GM19025 (cell line): ENCODE results near the gene MAGIX.
"Not testable (repeated sequence)": the region's sequence is repeated elsewhere in the genome, so short reads cannot be mapped to it uniquely, and the experiment has no call there.

Experiments used
- ATAC-seq: cut with Tn5 transposase; IDR thresholded peaks from one replicate; pipeline ENCODE4 v1.9.1; 2021; ENCODE audit warnings: mild to moderate bottlenecking, low read depth, moderate library complexity; ENCODE audit not compliant: unreplicated experiment

Gene MAGIX

DNA sequence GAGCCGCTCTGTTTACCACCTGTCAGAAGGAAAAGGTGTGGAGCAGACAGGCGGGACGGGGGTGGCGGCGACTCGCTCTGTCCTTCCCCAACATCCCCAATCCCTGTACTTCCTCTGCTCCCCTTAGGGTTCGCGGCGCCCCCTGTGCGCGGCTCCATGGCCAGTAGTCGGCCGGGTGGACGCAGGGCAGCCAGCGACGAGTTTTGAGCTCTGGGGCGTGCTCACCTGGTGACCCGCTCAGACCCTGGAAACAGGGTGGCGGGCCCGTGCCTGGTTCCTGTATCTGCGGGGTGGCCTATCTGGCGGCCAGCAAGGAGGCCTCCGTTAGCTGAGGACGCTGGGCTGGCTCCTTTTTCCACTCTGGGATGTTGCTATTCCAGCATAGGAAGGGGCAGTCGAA, 5.4 kb upstream of the MAGIX start:
- ATAC-seq: no peak

DNA sequence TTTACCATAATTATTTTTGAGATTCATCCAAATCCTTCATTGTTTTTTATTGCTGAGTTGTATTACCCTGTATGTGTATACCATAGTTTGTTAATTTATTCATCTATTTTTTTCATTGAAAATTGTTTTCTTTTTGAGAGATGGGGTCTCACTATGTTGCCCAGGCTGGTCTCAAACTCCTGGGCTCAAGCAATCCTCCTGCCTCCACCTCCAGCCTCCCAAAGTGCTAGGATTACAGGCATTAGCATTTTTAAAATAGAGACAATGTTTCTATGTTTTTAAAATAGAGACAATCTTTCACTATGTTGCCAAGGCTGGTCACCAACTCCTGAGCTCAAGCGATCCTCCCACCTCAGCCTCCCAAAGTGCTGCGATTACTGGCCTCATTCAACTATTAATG, 1.6 kb upstream of the MAGIX start:
- ATAC-seq: no peak

DNA sequence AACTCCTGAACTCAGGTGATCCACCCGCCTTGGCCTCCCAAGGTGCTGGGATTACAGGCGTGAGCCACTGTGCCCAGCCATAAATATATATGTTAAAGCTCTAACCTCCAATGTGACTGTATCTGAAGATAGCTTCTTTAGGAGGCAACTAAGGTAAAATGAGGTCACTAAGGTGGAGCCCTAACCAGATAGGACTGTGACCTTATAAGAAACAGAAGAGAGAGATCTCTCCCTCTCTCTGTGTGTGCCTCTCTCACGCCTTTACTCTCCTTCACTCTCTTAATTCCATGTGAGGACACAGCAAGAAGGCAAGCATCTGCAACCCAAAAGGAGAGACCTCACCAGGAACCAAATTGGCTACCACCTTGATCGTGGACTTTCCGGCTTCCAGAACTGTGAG, 926 bp upstream of the MAGIX start:
- no peak for ATAC-seq

DNA sequence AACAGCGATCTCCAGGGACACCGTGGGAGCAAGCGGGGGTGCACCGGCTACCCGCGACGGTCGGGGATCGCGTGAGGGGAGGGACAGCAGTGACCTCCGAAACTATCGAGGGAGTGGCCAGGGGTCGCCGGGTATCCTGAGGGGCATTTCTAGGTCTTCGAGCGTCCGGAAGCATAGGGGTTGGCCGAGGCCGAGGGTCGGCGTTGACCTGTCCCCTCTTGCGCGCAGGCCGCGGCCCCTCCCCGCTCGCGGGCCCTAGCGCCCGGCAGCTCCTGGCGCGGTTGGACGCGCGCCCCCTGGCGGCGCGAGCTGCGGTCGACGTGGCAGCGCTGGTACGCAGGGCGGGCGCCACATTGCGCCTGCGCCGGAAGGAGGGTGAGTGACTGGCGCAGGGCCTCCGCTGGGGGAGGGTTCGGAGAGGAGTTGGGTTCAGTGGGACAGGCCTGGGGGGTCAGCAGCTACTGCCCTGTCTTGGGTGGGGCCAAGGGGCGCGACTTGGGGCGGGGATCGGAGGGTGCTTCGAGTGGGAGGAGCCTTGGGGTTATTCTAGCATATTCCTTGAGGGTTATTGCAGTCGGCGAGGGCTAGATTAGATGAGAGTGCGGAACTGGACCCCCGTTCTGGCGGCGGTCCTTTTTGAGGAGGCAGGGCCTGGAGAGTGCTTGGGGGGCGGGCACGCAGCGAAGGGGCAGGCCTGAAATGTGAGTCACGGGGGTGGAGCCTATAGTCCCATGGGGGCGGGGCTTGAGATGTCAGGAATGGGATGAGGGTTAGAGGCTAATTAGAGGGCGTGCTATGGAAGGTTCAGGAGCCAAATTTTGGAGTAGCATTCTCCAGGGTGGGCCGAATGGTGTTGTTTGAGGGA, 1.2 kb downstream of the MAGIX start:
- ATAC-seq: peak; percentile 43

DNA sequence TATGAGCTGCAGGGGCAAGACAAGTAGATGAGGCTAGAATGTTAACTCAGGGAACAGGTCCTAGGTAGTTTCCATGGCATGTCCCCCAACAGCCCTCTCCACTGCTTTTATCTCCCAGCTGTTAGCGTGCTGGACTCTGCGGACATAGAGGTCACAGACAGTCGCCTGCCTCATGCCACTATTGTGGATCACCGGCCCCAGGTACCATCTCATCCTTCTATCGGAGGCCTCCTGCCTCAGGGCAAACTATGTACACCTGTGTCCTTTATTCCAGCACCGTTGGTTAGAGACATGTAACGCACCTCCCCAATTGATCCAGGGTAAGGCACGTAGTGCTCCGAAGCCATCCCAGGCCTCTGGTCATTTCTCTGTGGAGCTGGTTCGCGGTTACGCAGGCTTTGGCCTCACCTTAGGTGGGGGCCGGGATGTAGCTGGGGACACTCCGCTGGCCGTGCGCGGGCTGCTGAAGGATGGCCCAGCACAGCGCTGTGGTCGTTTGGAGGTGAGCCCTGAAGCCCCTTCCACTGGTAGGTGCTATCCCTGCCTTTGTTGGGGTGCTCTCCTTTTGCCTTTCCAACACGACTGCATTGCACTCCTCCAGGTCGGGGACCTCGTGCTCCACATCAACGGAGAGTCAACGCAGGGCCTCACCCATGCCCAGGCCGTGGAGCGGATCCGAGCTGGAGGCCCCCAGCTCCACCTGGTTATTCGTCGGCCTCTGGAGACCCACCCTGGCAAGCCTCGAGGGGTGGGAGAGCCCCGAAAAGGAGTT, 2.2 kb downstream of the MAGIX start:
- ATAC-seq: no peak

DNA sequence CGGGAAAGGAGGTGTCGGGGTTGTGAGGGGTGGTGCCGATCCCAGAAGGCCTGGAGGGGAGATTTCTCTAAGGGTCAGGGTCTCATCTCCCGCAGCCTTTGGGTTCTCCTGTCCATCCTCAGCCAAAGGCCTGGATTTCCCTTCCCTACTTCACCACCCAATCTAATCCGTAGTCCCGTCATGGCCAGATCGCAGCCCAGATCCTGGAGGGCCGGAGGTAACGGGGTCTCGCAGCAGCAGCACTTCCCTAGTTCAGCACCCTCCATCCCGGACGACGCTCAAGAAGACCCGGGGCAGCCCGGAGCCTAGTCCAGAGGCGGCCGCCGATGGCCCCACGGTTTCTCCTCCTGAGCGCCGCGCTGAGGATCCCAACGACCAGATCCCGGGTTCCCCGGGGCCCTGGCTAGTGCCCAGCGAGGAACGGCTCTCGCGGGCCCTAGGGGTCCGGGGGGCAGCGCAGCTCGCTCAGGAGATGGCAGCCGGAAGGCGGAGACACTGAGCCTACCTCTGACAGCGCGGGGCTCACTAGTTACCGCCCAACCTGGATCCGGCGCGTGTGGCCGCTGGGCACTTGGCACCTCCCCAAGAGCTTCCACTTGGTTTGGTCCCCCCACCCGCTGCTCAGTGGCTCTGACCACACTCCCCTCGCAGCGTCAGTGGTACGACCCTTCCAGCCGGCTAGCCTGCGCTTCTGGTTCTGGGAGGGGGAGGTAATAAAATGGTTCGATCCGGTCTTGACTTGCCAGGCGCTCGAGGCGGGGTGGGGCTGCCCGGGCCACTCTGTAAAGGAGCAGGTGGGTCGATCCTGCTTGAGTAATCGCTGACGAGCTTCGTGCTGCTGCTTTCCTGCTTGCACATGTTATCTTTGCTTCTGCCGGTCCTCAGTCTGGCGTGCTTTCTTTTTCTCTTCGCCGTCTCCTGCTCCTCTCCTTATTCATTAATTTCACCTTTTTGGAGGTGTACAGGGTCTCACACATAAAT, 3.6 kb downstream of the MAGIX start:
- peak; percentile 20 for ATAC-seq

DNA sequence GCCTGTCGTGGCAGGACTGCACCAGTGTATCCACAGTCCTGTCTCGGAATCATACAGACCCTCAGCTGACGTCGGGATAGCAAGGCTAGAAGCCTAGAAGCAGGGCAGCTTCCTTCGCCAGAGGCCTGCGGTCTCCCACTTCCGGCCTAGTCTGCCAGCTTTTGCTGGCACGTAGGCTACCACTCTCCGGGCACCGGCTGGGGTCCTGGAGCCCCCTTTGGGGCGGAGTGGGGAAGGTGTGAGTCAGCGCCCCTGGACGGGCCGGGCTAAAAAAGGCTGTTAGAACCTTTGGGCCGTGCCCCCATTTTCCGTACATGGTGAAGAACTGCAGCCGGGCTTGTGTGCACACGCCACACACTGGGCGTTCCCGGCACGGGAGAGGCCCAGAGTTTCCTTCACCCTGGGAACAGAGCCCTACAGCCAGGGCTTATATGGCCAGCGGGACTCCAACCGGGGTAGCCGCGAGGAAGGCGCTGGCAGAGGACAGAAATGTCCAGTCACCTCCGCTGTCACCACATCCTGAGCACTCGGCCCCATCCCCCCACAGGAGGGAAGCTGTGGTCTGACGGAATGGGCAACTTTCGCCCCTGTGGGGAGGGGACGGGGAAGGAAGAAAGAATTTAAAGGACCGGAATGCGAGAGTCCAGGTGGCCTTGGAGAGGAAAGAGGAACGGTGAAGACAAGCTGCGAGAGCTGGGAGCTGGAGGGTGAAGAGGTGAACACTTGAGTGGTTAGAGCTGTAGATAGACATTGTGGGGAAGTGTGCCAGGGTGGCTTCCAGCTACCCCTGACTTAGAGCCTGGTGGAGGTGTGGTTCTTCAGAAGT, 4.6 kb downstream of the MAGIX start:
- peak; percentile 28 for ATAC-seq

DNA sequence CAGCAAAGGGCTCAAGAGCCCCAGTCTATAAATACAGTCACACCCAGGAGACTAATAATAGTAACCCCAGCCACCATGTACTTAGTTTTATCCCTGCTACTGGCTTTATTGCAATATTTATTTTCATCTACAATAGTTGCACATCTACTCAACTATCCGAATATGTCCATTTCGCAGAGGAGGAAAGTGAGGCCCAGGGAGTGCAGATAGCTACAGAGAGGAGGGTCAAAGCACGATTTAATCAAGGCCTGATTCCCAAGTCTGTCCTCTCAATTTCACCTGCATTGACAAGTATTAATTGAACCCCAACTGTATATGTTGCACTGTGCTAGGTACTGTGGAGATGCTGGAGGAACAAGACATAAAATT, 5.2 kb downstream of the MAGIX start:
- ATAC-seq: no peak

DNA sequence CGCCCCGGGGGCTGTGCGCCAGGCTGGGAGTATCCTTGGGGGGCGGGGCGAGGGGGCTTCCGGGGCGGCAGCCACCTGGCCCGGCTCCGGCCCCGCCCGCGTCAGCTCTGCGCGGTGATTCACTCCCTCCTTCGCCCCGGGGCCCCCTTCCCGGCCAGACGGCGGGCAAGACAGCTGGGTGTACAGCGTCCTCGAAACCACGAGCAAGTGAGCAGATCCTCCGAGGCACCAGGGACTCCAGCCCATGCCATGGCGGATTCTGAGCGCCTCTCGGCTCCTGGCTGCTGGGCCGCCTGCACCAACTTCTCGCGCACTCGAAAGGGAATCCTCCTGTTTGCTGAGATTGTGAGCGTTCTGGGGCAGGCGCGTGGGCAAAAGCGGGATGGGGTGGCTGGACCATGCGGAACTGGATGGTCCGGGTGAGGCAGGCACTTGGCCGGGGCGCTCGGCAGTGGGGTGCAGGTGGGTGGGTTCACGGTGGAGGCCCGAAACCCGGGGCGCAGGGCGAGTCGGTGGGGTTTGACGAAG, 9.3 kb downstream of the MAGIX start, which contains the start of gene PLP2:
TSS of gene PLP2 (plus strand) at position 147 of the 528 bp plus-strand sequence. CDS start at position 250, 103 bp downstream.
- ATAC-seq: peak; percentile 34

DNA sequence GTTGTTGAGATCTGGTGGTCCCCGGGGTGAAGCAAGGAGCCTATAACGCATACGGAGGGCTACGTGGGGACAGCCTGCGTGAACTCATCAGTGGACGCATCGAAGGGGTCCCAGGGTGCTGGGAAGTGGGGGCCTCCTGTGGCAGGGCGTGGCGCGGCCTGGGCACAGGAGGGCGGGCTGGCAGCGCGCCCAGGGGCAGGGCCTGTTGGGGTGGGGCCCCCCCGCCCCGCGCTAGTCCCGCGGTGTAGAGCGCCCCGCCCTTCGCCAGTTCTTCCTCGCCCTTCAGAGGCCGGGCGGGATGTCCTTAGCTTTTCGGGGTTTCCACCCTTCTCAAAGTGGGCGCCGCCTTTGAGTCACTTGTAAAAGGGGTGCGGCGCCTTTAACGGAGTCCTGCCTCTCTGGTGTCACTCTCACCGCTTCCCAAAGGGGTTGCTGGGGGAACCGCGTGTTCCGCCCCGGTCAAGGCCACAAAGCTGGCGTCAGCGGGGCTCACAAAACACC, 9.8 kb downstream of the MAGIX start:
- peak; percentile 71 for ATAC-seq

DNA sequence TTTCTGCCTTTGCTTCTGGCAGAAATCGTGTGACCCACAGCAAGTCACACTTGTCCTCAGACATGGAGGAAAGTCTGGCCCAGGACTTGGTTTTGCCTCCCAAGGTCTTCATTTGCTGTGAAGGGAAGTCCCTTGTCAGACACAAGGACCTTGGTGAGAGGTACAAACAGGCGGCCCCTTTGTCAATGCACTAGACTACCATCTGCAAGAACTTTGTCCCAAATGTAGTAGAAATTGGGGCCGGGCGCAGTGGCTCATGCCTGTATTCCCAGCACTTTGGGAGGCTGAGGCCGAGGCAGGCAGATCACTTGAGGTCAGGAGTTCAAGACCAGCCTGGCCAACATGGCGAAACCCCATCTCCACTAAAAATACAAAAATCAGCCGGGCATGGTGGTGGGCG, 11.0 kb downstream of the MAGIX start:
- not testable (repeated sequence) for ATAC-seq

DNA sequence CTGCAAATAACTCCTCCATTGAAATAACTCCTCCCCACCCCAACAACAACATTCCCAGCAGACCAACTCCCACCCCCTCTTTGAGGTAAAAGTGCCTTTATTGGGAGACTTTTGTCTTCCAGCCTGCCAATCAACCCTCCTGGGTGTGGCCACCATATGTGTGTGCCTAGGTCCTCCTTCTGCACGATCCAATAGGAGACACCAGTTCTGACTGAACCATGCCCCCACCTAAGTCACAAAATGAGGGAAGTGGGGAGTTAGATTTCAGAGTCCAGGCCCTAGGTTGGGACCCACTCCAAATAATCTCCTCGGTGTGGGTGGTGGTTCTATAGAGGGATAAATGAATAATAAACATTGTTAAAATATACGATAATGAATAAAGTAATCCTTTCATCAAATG, 12.2 kb downstream of the MAGIX start:
- no peak for ATAC-seq

DNA sequence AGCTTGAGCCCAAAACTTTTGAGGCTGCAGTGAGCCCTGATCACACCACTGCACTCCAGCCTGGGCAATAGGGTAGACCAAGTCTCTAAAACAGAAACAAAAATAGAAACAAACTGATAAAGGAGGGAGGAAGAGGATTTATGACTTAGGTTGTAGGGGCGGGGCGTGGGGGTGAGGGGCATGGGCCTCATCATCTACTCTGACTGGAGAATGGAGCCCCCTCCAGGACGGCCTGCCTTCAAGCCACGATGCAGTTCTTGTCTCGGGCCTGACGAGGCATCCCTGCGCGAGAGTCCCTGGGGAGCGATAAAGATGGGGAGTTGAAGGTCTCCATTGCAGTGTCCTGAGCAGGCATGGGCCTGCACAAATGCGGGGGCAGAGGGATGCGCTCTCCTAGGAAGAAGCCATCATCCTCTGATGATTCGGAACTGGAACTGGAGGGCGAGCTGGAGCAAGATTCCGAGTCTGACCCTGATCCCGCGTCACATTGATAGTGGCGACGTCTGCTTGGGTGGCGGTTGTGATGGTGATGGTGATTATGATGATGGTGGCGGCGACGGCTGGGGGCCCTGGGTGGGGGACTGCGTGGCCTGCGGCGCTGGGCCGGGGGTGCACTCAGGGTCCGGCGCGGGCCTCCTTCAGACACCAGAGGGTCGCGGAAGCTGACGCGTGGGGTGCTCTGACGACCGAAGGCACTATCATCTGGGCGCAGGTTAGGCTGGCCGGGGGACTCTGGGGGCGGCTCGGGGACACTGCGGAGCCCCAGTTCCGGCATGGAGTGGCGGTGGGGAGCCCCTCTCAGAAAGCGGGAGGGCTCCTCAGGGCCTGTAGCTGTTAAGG, 13.1 kb downstream of the MAGIX start:
- no peak for ATAC-seq

DNA sequence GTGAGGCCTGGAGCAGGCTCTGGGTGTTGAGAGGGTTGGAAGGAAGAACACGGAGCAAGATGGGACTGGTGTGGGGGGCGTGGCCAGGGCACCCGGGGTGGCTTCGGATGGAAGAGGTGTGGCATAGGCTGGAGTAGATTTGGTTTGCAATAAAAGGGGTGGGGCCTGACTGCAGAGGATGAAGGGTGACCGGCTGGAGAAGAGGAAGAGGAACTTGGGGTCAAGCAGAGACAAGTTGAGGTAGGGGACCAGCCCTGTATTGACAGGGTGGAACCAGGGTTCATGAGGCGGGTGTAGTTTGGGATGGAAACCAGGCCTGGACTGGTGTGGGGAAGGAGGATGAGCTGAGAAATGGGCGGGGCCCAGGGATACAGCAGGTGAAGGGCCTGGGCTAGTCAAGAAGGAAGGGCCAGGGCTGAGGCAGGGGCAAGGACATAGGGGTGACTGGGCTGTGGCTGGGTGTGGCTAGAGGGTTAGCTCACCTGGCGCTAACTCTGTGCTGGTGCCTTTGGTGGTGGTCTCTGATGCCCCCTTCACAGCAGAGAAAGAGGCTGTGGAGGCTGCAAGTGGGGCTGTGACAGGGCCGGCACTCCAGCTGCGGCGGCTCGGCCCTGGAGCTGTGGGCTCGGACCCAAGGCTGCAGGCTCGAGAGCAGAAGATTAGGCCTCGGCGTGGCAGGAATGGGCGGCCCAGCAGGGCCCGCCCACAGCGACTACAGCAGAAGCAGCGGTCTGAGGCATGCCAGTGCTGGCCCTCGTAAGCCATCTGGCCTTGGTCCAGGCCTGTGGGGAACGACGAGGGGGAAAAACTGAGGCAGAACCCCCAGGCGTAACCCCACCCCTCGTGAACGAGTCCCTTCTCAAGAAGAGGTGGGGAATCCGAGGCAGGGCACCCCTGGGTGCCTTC, 14.1 kb downstream of the MAGIX start:
- no peak for ATAC-seq

DNA sequence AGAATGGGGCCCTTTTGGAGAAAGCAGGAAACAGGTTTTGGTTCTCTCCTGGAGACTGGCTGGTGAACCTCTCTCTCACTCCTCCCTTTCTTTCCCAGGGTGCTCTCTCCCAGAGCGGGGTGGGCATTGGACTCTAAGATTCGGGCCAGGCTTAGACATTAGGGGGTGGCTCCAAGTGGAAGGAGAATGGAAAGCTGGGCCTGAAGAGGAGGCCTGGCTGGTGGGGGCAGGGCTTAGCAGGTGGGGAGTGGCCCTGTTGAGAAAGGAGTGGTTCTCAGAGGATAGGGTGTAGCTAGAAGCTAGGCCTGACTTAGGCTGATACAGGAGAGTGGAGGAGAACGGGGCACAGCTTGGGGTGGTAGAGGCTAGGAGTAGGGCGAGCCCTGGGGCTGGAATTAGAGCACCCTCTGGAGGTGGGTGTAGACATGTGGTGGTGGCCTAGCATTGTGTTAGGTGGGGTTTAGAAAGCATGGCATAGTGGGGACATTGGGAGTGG, 14.8 kb downstream of the MAGIX start:
- ATAC-seq: no peak

DNA sequence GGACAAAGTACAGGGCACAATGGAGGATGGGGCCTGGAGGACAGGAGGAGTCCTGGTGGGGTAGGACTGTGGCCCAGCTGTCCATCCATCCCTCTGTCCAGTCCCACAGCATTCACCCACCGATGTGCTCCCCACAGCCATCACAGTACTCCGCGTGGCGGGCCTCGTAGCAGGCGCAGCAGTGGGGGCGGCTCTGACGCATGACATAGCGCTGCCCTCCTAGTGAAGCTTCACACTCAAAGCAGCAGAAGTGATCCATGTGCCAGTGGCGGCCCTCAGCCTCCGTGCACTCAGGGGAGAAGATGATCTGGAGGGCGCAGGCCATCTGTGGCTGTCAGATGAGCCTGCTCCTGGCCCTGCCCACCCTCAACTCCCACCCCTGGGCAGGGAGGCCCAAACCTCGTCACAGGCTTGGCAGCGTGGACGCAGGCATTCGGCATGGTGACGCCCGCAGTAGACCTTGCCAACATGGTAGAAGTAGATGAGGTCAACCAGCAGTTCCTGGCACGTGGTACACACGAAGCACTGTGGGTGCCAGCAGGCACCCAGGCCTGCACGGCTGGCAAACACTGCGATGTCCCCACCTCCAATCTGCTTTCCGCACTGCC, 15.4 kb downstream of the MAGIX start:
- ATAC-seq: no peak

DNA sequence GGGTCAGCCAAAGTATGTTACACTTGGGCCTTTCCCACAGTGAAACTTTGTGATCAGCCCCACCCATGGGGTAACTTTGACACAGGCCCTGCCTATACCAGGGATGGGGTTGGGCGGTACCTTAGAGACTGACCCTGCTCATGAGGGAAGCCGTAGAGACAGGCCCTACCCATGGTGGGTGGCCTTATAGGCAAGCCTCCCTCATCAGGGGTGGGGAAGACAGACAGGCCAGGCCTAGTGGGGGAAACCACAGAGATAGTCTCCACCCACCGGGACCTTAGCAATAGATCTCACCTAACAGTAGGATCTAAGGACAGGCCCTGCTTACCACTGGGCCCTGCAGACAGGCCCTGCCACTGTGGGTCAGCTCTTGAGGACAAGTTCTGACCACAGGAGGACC, 16.0 kb downstream of the MAGIX start:
- ATAC-seq: no peak
